ENCODE data around the gene SLC35D3. TPM values are rescaled to one million over a fixed set of nuclear protein-coding genes. Genes with fewer than 3 reads are reported as not detected.

The SLC35D3 gene
- total RNA-seq, 4 donors from 2014 or later = 0.10 TPM; not detected in 3

- H3K4me3 ChIP-seq (ENCODE audit: low read depth, poor library complexity, severe bottlenecking) = no peak overlapping the region
- no peak for DNase-seq (ENCODE audit: low spot score in 2 of 2)
- TF ChIP-seq CTCF (IDR thresholded peaks at IDR 0.05) = no peak
- no peak for TF ChIP-seq POLR2A (IDR thresholded peaks at IDR 0.05)
- WGBS, 2 donors = 82 to 83% methylated on average over 3 of the region's 3 CpGs
- intact Hi-C loops (cut with DNase I; ENCODE audit: low total_unique reads) = no loop called here
Observed at GRCh38 chr6:136927292-136927691, 5.2 kb downstream of the SLC35D3 start.

- TF ChIP-seq POLR2A (IDR thresholded peaks at IDR 0.05) (no peak), CTCF (IDR thresholded peaks at IDR 0.05) (no peak)
- 89 to 92% methylated on average over 4 of the region's 4 CpGs for WGBS, 2 donors
- no peak for DNase-seq (ENCODE audit: low spot score in 2 of 2)
- H3K4me3 ChIP-seq (ENCODE audit: low read depth, poor library complexity, severe bottlenecking) = no peak overlapping the region
- intact Hi-C loops (cut with DNase I; ENCODE audit: low total_unique reads) = no loop called here
Observed at GRCh38 chr6:136930528-136930927, 8.4 kb downstream of the SLC35D3 start.

GRCh38 chr6:136932599-136932998, 10.5 kb downstream of the SLC35D3 start:
- no peak overlapping the region for H3K4me3 ChIP-seq (ENCODE audit: low read depth, poor library complexity, severe bottlenecking)
- no peak for TF ChIP-seq POLR2A (IDR thresholded peaks at IDR 0.05)
- no peak for TF ChIP-seq CTCF (IDR thresholded peaks at IDR 0.05)
- intact Hi-C loops (cut with DNase I; ENCODE audit: low total_unique reads) = no loop called here
- 95 to 98% methylated on average over 2 of the region's 2 CpGs for WGBS, 2 donors
- DNase-seq (ENCODE audit: low spot score in 2 of 2) = no peak

- TF ChIP-seq CTCF (IDR thresholded peaks at IDR 0.05) = no peak
- TF ChIP-seq POLR2A (IDR thresholded peaks at IDR 0.05) = no peak
- WGBS, 2 donors = 47 to 62% methylated on average over 1 of the region's 1 CpG
- H3K4me3 ChIP-seq (ENCODE audit: low read depth, poor library complexity, severe bottlenecking) = no peak overlapping the region
- intact Hi-C loops (cut with DNase I; ENCODE audit: low total_unique reads) = no loop called here
- DNase-seq (ENCODE audit: low spot score in 2 of 2) = no peak
Observed at GRCh38 chr6:136945072-136945471, 23.0 kb downstream of the SLC35D3 start.

GRCh38 chr6:136945711-136946121, 23.6 kb downstream of the SLC35D3 start:
- WGBS, 2 donors = 75 to 81% methylated on average over 4 of the region's 4 CpGs

More at GRCh38 chr6:136945711-136946121, 23.6 kb downstream of the SLC35D3 start:
- intact Hi-C loops (cut with DNase I; ENCODE audit: low total_unique reads) = no loop called here
- no peak for TF ChIP-seq CTCF (IDR thresholded peaks at IDR 0.05)
- TF ChIP-seq POLR2A (IDR thresholded peaks at IDR 0.05) = no peak
- no peak for DNase-seq (ENCODE audit: low spot score in 2 of 2)
- no peak overlapping the region for H3K4me3 ChIP-seq (ENCODE audit: low read depth, poor library complexity, severe bottlenecking)
